Measurements from ENCODE around the gene CHMP2A. TPM values are rescaled to one million over a fixed set of nuclear protein-coding genes. Genes with fewer than 3 reads are reported as not detected.
"Not testable (repeated sequence)": the region's sequence is repeated elsewhere in the genome, so short reads cannot be mapped to it uniquely, and the experiment has no call there.

CHMP2A gene
- total RNA-seq, 2 donors from 2014 or later: 22.7 to 66.4 TPM

GRCh38 chr19:58513213-58513693, 41.7 kb downstream of the CHMP2A start:
- peaks cover 45% of the 10 kb centered on the region for H3K4me1 ChIP-seq
- no peak overlapping the region for H3K4me3 ChIP-seq
- 76 to 78% methylated on average over 6 to 10 of the region's 10 CpGs for WGBS, 2 donors
- ATAC-seq (peak; percentile 5), DNase-seq (no peak)
- intact Hi-C loops (cut with DNase I): no loop called here
- TF ChIP-seq POLR2A (IDR thresholded peaks at IDR 0.05) (no peak), CTCF (IDR thresholded peaks at IDR 0.05) (no peak)
- peaks cover 0 to 7% of the 10 kb centered on the region in 2 donors for H3K36me3 ChIP-seq (replicated peaks in 1 of 2; ENCODE audit: insufficient read depth in 1 of 2, low read depth in 2 of 2)
- H3K9me3 ChIP-seq: no peaks in the 10 kb centered on the region
- H3K27ac ChIP-seq: peak overlapping the region in 3 of 4 donors; percentile 32 to 78 (median 54)
- no peaks in the 10 kb centered on the region for H3K27me3 ChIP-seq

GRCh38 chr19:58511353-58512208, 43.3 kb downstream of the CHMP2A start, which contains the start of gene SLC27A5:
TSS of gene SLC27A5 (minus strand) at chr19:58511992. CDS start at chr19:58511955, 37 bp downstream.
- Histone ChIP-seq H3K36me3 (replicated peaks in 1 of 2; ENCODE audit: insufficient read depth in 1 of 2, low read depth in 2 of 2) (peaks cover 0 to 4% of the 10 kb centered on the region in 2 donors), H3K9me3 (no peaks in the 10 kb centered on the region), H3K27ac (no peak within 1 kb of the TSS), H3K4me3 (no peak within 1 kb of the TSS), H3K27me3 (no peaks in the 10 kb centered on the region), H3K4me1 (peaks cover 35% of the 10 kb centered on the region)
- TF ChIP-seq POLR2A (IDR thresholded peaks at IDR 0.05) (no peak), CTCF (IDR thresholded peaks at IDR 0.05) (no peak)
- 47 to 80% methylated on average over 2 to 25 of the region's 25 CpGs for WGBS, 2 donors
- ATAC-seq: no peak
- DNase-seq: no peak
- intact Hi-C loops (cut with DNase I): no loop called here

- TF ChIP-seq CTCF (IDR thresholded peaks at IDR 0.05): no peak
- ATAC-seq: no peak
- H3K4me1 ChIP-seq: peaks cover 26% of the 10 kb centered on the region
- no peak overlapping the region for H3K4me3 ChIP-seq
- H3K9me3 ChIP-seq: no peaks in the 10 kb centered on the region
- no peak for DNase-seq
- H3K36me3 ChIP-seq (replicated peaks in 1 of 2; ENCODE audit: insufficient read depth in 1 of 2, low read depth in 2 of 2): no peaks in the 10 kb centered on the region
- H3K27me3 ChIP-seq: no peaks in the 10 kb centered on the region
- H3K27ac ChIP-seq: no peak overlapping the region
- WGBS, 2 donors: 84 to 87% methylated on average over 6 to 8 of the region's 8 CpGs
- intact Hi-C loops (cut with DNase I): no loop called here
Measured at GRCh38 chr19:58510084-58510862, 44.6 kb downstream of the CHMP2A start.

GRCh38 chr19:58509731-58510083, 45.2 kb downstream of the CHMP2A start:
- no peak for DNase-seq
- no peak overlapping the region for H3K4me3 ChIP-seq
- 87% methylated on average over 3 to 11 of the region's 11 CpGs for WGBS, 2 donors
- ATAC-seq: no peak
- H3K27me3 ChIP-seq: no peaks in the 10 kb centered on the region
- intact Hi-C loops (cut with DNase I): no loop called here
- no peaks in the 10 kb centered on the region for H3K36me3 ChIP-seq (replicated peaks in 1 of 2; ENCODE audit: insufficient read depth in 1 of 2, low read depth in 2 of 2)
- no peak overlapping the region for H3K27ac ChIP-seq
- TF ChIP-seq POLR2A (IDR thresholded peaks at IDR 0.05) (no peak), CTCF (IDR thresholded peaks at IDR 0.05) (no peak)
- H3K9me3 ChIP-seq: no peaks in the 10 kb centered on the region
- H3K4me1 ChIP-seq: peaks cover 20% of the 10 kb centered on the region

GRCh38 chr19:58507602-58508223, 47.2 kb downstream of the CHMP2A start:
- intact Hi-C loops (cut with DNase I); H3K4me1 ChIP-seq; H3K27ac ChIP-seq; H3K27me3 ChIP-seq; DNase-seq; H3K36me3 ChIP-seq (replicated peaks in 1 of 2; ENCODE audit: insufficient read depth in 1 of 2, low read depth in 2 of 2); H3K4me3 ChIP-seq; ATAC-seq; H3K9me3 ChIP-seq: not testable (repeated sequence)
- 67 to 84% methylated on average over 7 to 8 of the region's 8 CpGs for WGBS, 2 donors
